Sigmoid colon (tissue), 7 donors: ENCODE data around the gene MAZ. TPM values are rescaled to one million over a fixed set of nuclear protein-coding genes. Genes with fewer than 3 reads are reported as not detected.
A peak's percentile ranks its signal among the peaks of the same experiment; 100 is the strongest.

ENCODE experiments used
- DNase-seq: peaks from one replicate; pipeline ENCODE4 v3.0.0-alpha.2; 2019
- H3K27ac ChIP-seq, 4 donors: fragments of 200-600 bp; sonication (generic); one replicate each; pipeline ENCODE4 v1.5.1; 2016 to 2019; ENCODE audit warnings: mild to moderate bottlenecking in 1 of 4
- H3K27me3 ChIP-seq, 3 donors: fragments of 200-600 bp; sonication (generic); one replicate each; pipeline ENCODE4 v1.5.1; 2019; ENCODE audit warnings: mild to moderate bottlenecking in 1 of 3
- H3K36me3 ChIP-seq, 4 donors: fragments of 200-600 bp; sonication (generic); one replicate each; pipeline ENCODE4 v1.5.1; 2016 to 2019
- H3K4me1 ChIP-seq, 4 donors: fragments of 200-600 bp; sonication (generic); one replicate each; pipeline ENCODE4 v1.5.1; 2017 to 2019
- H3K4me3 ChIP-seq, 4 donors: fragments of 200-600 bp; sonication (generic); one replicate each; pipeline ENCODE4 v1.5.1; 2017 to 2019; ENCODE audit warnings: mild to moderate bottlenecking in 2 of 4, moderate library complexity in 1 of 4
- H3K9me3 ChIP-seq, 4 donors: fragments of 200-600 bp in 3 of 4; sonication (generic) in 3 of 4; one replicate each; pipeline versions ENCODE4 v1.5.1 to v1.6.1; 2013 to 2019
- CTCF ChIP-seq, 4 experiments: fragments of 450-650 bp in 3 of 4; fragments of 200-600 bp in 1 of 4; IDR thresholded peaks; one replicate each; pipeline ENCODE4 v1.5.1; 2016 to 2019; ENCODE audit warnings: antibody characterized with exemption in 4 of 4, mild to moderate bottlenecking in 3 of 4, moderate library complexity in 2 of 4
- EP300 ChIP-seq, 4 donors: sonication (generic); formaldehyde crosslinking; IDR thresholded peaks; one replicate each; pipeline ENCODE4 v1.6.1; 2017; ENCODE audit warnings: antibody characterized with exemption in 4 of 4
- POLR2A ChIP-seq, 2 donors: fragments of 450-650 bp; IDR thresholded peaks; one replicate each; pipeline ENCODE4 v1.6.1; 2016; ENCODE audit warnings: antibody characterized with exemption in 2 of 2, mild to moderate bottlenecking in 2 of 2, moderate library complexity in 2 of 2
- POLR2AphosphoS5 ChIP-seq, 4 donors: sonication (generic); formaldehyde crosslinking; IDR thresholded peaks; one replicate each; pipeline ENCODE4 v1.6.1; 2017; ENCODE audit warnings: antibody characterized with exemption in 4 of 4
- whole genome bisulfite sequencing, 2 donors: extraction: QIAGEN DNeasy Blood & Tissue Kit; methylation state at CpG; one replicate each; pipeline ENCODE4 v1.1.7; 2013; 5-methylcytosine and 5-hydroxymethylcytosine counted together
- intact Hi-C: fragments of 100-400 bp; cut with DNase I; formaldehyde crosslinking; loops from one replicate; pipeline ENCODE4 v1.15.1; 2023
- polyA plus RNA-seq, 3 donors: library from polyadenylated mRNA; stranded (reverse); fragments of 200-250 nt; gene quantifications; one replicate each; pipeline ENCODE4 v1.2.3, GENCODE V29; 2013
- total RNA-seq, 4 donors: library from RNA; depleted of rRNA; stranded (reverse); fragments of >200 nt; gene quantifications; one replicate each; pipeline ENCODE4 v1.1.0, GENCODE V29; 2016
- donor health status: healthy with polysubstance abuse.
- donor health status: Bipolar disorder and iron deficiency.
- donor health status: healthy.

MAZ gene
- total and polyA plus RNA-seq, 7 donors = 59.6 to 226 (median 102) TPM

- TF ChIP-seq CTCF (IDR thresholded peaks at IDR 0.05) (no peak), POLR2AphosphoS5 (IDR thresholded peaks at IDR 0.05) (no peak), EP300 (IDR thresholded peaks at IDR 0.05) (no peak), POLR2A (IDR thresholded peaks at IDR 0.05) (no peak)
- H3K27ac ChIP-seq = no peak overlapping the region
- H3K4me3 ChIP-seq = no peak overlapping the region
- intact Hi-C loops = loop anchor here (10.0 kb wide), 1 partner anchor 58 kb away; no protein-coding TSS in a partner anchor
- no peaks in the 10 kb centered on the region for H3K4me1 ChIP-seq
- WGBS, 2 donors = 96 to 97% methylated on average over 9 of the region's 9 CpGs
- H3K9me3 ChIP-seq = no peaks in the 10 kb centered on the region
- H3K36me3 ChIP-seq = peaks cover 25 to 98% (median 59%) of the 10 kb centered on the region in 4 donors
- no peak for DNase-seq
- no peaks in the 10 kb centered on the region for H3K27me3 ChIP-seq
Observed at GRCh38 chr16:29842732-29843346, 36.5 kb downstream of the MAZ start.

- no peak for DNase-seq
- Histone ChIP-seq H3K4me1 (peaks cover 0 to 5% (median 1%) of the 10 kb centered on the region in 4 donors), H3K27ac (peak overlapping the region in 3 of 4 donors; percentile 40 to 62 (median 48)), H3K36me3 (peaks cover 20 to 93% (median 56%) of the 10 kb centered on the region in 4 donors), H3K27me3 (no peaks in the 10 kb centered on the region), H3K4me3 (no peak overlapping the region), H3K9me3 (no peaks in the 10 kb centered on the region)
- no peak for TF ChIP-seq POLR2AphosphoS5 (IDR thresholded peaks at IDR 0.05)
- TF ChIP-seq POLR2A (IDR thresholded peaks at IDR 0.05) = no peak
- no peak for TF ChIP-seq CTCF (IDR thresholded peaks at IDR 0.05)
- TF ChIP-seq EP300 (IDR thresholded peaks at IDR 0.05) = no peak
- intact Hi-C loops = loop anchor here (10.0 kb wide), 1 partner anchor 59 kb away; no protein-coding TSS in a partner anchor
- WGBS, 2 donors = 95% methylated on average over 8 of the region's 8 CpGs
Observed at GRCh38 chr16:29843931-29844330, 37.6 kb downstream of the MAZ start.

GRCh38 chr16:29844575-29845331 is 38.4 kb downstream of the MAZ start:
- intact Hi-C loops = loop anchor here (10.0 kb wide), 1 partner anchor 60 kb away; no protein-coding TSS in a partner anchor
- Histone ChIP-seq H3K27ac (peak overlapping the region; percentile 39 to 62 (median 44)), H3K4me3 (no peak overlapping the region), H3K4me1 (peaks cover 0 to 11% (median 1%) of the 10 kb centered on the region in 4 donors), H3K9me3 (no peaks in the 10 kb centered on the region), H3K36me3 (peaks cover 18 to 85% (median 52%) of the 10 kb centered on the region in 4 donors), H3K27me3 (no peaks in the 10 kb centered on the region)
- peak in 1 of 4 donors; percentile 7 for TF ChIP-seq POLR2AphosphoS5 (IDR thresholded peaks at IDR 0.05)
- no peak for TF ChIP-seq POLR2A (IDR thresholded peaks at IDR 0.05)
- TF ChIP-seq CTCF (IDR thresholded peaks at IDR 0.05) = no peak
- 92% methylated on average over 28 of the region's 28 CpGs for WGBS, 2 donors
- DNase-seq = peak; percentile 85

- Histone ChIP-seq H3K9me3 (no peaks in the 10 kb centered on the region), H3K27ac (peak overlapping the region in 3 of 4 donors; percentile 14 to 62 (median 39)), H3K4me1 (peaks cover 0 to 16% (median 1%) of the 10 kb centered on the region in 4 donors), H3K4me3 (no peak overlapping the region), H3K27me3 (no peaks in the 10 kb centered on the region), H3K36me3 (peaks cover 18 to 76% (median 45%) of the 10 kb centered on the region in 4 donors)
- DNase-seq = no peak
- 94% methylated on average over 18 of the region's 18 CpGs for WGBS, 2 donors
- TF ChIP-seq POLR2AphosphoS5 (IDR thresholded peaks at IDR 0.05) (no peak), CTCF (IDR thresholded peaks at IDR 0.05) (no peak), POLR2A (IDR thresholded peaks at IDR 0.05) (no peak), EP300 (IDR thresholded peaks at IDR 0.05) (no peak)
- intact Hi-C loops = loop anchor here (10.0 kb wide), 1 partner anchor 61 kb away; no protein-coding TSS in a partner anchor
Observed at GRCh38 chr16:29845656-29846055, 39.3 kb downstream of the MAZ start.
